NT2/D1 (cell line): ENCODE data around the gene UNG.

Source experiments
- YY1 ChIP-seq: IDR thresholded peaks from 2 replicates; pipeline ENCODE4 v1.6.1; 2011; ENCODE audit not compliant: insufficient read length, insufficient read depth
- ZNF274 ChIP-seq: IDR thresholded peaks from 2 replicates; pipeline ENCODE4 v1.6.1; 2011; ENCODE audit warnings: mild to moderate bottlenecking, low read depth, low read length

DNA sequence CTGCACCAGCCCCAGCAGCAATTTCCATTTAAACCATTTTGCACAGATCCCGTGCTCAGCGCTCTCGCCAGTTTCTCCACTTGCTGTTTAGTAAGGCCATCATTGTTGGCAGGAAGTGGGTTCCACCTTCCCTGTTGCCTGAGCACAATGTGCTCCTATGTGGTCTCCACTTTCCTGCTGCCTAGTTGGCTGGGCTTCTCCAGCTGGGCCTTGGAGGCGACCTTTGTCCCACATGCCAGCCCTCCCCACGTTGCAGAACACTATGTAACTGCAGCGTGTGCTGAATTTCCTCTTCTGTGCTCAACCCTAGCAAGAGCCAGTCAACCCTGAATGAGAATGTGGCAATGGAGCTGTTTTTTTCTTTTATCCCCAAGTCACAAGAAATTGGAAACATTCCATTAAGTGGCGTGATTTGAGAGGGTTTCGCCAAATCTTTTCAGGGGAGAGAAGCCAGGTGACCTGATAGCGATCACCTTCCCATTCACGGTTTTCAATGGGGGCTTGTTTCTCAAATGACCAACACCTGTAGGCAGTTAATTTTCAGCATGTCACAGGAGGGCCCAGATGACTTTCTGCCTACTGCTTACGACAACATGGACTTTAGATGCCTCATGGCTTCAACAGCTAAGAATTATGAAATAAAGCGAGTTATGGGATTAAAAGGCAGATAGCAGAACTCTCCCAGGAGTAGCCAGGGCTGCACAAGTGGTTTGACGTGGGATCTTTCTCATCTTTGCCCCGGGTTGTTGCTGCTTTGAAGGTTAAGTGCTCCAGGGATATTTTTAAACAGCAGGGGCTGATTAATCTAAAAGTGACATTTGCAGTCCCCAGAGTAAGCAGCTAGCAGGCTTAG is 18.6 kb downstream of the UNG start, which contains the start of gene ACACB:
- no peak for TF ChIP-seq YY1
- no peak for TF ChIP-seq ZNF274
